GM18508 (cell line): ENCODE results near the gene SYT5.
"Not testable (repeated sequence)": the region's sequence is repeated elsewhere in the genome, so short reads cannot be mapped to it uniquely, and the experiment has no call there.

Experiments used
- ATAC-seq: cut with Tn5 transposase; IDR thresholded peaks from one replicate; pipeline ENCODE4 v1.9.1; 2021; ENCODE audit warnings: moderate number of reproducible peaks; ENCODE audit not compliant: insufficient read depth, unreplicated experiment

Gene SYT5

DNA sequence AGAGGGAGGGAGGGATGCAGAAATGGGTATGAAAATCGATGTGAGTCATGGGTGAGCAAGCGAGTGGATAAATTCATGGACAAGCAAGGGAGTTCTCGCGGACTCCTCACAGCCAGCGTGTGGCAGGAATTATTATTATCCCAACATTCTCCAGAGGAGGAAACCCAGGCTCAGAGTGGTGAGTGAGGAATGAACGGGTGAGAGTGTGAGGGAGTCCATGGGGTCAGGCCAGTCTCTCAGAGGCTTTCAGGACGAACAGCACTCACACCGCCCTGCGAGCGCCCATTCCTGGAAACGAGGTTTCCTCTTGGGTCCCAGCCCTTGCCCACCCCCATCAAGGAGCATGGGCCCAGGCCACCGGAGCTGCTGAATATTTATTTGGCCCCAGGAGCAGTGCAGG lies 7.3 kb downstream of the SYT5 start:
- no peak for ATAC-seq

DNA sequence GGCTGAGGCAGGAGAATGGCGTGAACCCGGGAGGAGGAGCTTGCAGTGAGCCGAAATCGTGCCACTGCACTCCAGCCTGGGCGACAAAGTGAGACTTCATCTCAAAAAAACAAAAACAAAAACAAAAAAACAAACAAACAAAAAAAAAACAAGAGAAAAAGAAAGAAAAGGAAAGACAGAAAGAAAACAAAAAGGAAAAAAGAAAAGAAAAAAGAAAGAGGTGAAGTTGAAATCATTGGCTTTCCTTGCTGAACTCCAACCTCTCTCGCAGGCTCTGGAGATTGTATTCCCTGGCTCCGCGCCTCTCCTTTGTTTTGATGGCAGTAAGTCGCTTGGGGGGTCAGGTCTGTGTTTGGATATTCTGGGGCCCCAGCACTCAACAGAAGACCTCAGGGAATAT lies 7.8 kb downstream of the SYT5 start:
- not testable (repeated sequence) for ATAC-seq

DNA sequence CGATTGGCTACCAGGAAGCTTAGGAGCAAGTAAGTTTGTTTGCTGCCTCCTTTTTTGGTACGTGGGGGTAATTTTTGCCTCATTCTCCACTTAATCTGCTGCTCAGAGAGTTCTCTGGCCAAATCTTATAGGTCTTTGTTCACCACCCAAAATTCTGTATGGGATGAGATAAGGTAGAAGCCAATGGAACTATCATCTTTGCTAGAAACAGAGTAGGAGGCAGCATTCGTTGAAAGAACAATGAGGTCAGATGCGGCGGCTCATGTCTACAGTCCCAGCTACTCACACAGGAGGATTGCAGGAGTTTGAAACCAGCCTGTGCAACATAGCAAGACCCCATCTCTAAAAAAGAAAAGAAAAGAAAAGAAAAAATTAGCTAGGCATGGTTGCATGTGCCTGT lies 8.6 kb downstream of the SYT5 start:
- no peak for ATAC-seq

DNA sequence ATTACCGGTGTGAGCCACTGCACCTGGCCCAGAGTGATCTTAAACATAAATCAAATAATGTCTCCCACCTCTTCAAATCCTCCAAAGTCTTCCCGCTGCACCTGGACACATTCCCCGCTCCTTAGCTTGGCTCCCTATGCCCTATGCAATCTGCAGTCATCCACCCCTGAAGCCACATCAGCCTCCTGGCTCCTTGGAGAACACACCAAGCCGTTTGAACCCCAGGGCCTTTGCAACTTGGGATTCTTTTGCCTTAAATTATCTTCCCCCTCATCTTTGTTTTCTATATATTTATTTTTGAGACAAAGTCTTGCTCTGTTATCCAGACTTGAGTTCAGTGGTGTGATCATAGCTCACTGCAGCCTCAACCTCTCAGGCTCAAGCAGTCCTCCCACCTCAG lies 11.0 kb downstream of the SYT5 start:
- no peak for ATAC-seq

DNA sequence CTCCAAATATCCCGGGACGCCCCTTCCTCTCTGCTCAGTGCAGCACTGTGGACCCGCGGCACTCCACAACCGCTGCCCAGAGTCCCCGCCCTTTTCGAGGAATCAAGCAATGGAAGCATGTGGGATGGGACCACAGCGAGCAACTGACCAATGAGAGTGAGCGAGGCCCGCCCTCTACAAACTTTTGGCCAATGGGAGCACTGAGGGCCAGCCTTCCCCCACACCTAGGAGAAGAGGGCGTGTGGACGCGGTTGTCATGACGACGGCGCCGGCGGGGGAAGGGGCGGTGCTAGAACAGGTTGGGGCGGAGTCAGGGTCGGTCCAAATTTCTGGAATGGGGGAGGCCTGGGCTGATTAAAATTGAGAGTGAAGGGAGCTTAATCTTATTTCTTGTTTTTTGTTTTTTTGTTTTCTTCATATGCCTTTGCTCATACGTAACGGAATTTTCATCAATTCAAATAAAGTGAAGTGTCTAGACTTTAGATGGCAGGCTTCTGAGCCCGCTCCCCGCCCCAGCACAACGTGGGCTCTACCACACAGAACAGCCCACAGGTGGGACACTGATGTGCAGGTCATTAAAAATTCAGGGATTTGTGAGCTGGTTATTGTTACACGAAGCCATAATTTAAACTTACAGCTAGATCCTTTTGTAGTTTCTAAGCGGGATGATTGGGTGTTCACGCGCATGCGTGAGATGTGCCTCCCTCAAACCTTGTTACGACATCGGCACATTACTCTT lies 13.4 kb downstream of the SYT5 start, which contains the start of gene DNAAF3:
Gene DNAAF3, minus strand, starts transcription at position 84 of the 739 bp plus-strand sequence. CDS start 200 bp downstream, outside the sequence.
- no peak for ATAC-seq

DNA sequence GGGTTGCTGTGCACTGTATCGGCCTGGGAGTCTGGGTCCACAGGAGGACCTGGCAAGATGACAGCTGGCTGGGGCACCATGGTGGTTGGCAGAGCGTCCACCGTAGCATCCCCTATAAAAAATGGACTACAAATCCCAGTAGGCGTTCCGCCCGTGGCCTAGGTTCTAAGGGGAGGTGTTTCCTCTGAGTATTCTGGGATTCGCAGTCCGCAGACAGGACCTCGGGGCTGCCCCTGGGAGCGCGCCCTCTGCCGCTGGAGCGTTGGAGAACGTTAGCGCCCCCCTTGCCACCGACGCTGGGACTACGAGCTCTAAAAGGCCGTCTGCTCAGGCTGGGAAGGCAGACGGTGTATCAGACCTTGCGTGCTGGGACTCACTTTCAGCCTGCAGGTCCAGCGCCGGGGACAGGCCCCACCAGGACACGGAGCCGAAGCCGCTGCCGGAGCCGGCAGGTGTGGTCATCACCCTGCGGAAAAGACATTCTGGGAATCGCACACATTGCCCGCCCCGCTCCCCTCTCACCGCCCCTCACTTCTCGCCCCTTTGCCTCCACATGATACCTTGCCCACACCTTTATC lies 14.0 kb downstream of the SYT5 start:
- no peak for ATAC-seq

DNA sequence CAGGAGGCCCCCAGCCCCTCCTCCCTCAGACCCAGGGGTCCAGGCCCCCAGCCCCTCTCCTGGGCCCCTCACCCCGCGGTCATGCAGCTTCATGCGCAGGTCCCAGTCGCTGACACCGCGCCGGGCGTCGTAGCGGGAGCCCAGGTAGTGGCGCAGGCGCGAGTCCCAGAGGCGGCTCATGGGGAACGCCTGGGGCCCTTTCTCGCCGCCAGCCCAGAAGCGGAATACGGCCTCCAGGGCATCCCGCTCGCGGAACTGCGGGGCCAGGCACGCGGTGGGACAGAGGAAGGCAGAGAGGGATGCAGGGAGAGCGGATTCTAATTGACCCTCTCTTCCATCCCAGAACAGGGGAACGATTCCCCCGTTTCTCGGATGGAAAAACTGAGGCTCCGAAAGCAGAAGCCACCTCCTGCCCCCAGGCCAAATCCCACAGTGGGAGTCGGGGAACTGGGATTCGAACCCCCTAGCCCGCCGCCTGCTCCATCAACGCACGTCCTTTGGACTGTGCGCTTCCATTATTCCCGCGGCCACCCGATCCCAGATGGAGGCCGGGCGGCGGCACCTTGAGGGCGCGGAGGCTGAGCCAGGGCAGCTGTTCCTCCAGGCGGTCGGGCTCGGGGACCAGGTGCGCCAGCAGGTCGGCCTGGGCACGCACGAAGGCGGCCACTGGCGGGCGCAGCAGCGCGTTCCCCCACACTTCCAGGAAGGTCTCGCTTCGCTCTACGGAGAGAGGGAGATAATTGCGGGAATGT lies 18.3 kb downstream of the SYT5 start:
- no peak for ATAC-seq

DNA sequence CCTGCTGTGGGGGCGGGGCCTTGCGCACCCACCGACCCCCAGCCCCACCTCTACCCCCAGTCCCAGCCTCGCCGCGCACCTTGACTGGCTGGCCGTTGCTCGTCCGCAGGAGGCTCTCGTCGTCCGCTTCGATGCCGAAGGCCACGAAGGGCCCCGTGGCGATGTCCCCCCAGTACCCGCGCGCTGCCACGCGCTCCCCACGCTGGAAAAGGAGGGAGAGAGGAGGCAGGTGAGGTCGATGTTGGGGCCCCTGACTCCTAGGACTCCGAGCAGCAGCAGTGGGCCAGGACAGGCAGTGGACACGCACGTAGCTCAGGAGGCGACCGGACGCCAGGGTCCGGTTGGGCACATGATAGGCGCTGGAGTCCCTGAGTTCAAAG lies 19.1 kb downstream of the SYT5 start:
- ATAC-seq = no peak

DNA sequence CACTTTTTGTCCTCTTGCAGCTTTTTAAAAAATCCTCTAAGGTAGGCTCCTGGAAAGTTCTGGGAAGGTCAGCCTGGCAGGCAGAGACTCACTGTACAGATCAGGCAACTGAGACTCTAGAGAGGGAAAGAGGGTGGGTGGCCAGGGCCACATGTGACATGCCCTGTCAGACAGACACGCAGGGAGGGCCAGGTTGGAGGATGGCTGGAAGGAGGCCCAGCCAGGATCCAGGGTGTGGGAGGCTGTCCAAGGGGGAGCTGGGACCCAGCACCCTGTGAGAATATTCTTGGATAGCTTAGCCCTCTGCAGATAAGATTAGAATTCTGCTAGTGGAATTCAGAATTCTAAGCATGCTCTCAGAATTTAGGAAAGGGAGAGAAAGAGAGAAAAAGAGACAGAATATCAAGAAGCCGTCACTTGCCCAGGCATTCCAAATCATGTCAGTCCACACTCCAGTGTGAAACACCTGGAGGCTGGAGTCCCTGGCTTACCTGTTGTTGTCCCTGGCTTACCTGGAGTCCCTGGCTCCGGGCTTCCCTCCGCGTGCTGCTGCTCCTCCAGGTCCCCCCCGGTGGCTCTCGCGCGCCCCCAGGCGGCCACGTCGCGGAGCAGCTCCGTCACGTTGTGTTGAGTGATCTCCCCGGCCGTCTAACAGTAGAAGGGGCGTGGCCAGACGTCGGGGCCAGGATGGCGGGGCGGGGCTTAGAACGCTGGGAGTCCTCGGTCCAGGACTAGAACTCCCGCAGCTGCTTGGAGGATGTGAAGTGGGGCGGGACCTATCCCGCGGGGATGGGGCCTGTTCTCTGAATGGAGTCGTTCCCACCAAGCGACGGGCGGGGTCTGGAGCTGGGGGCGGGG lies 19.7 kb downstream of the SYT5 start:
- no peak for ATAC-seq

DNA sequence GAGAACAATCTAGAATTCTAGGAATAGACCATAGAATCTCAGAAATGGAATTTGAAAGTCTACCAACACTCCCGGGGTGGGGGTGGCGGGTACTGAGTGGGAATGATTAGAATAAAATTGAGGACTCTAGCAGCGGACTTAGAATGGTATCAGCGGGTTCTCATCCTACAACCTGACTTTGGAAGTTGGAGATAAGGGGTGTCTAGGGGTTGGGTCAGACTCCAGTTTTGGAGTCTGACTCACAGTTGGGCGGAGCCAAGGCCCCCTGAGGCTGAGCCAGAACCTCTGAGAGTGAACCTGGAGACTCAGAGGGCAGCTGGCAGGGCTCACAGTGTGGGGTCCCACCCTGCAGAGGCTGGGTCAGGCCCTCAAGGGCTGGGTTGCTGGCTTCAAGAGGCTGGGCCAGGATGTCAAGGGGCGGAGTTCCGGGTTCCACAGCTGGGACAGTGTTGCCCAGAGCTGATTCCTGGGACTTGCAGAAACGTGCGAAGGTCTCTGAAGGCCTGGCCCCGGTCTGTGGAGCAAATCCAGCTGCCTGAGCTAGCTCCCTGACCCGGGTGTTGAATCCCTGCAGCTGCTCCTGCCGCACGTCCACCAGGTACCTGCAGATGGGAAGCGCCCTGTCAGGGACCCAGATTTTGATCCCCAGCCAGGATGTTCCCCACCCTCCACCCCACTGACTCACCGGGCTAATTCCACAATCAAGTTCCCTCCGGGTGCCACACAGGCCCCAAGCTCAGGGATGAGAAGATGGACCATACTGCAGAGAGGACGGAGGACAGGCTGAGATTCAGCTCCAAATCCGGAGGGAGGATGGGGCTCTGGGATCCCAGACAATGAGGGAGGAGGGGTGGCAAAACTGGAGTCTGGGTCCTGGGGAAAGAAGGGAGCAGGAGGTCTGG lies 21.0 kb downstream of the SYT5 start:
- ATAC-seq = no peak

DNA sequence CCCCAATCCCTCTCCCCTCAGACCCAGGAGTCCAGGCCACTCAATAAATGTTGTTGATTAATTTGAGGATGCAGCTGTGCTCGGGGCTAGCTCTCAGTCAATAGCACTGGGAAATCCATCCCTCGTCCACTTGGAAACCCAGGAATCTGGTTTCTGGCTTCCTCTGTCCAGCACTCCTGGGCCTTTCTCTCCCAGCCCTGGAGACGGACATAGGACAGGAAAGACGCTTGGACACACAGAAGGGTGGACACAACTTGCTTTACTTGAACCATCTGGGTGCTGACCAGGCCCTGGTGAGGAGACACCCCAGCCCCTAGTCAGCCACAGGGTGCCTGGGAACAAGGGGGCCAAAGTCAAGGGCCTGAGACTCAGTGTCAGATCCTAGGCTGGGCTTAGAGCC lies 21.7 kb downstream of the SYT5 start:
- ATAC-seq = no peak

DNA sequence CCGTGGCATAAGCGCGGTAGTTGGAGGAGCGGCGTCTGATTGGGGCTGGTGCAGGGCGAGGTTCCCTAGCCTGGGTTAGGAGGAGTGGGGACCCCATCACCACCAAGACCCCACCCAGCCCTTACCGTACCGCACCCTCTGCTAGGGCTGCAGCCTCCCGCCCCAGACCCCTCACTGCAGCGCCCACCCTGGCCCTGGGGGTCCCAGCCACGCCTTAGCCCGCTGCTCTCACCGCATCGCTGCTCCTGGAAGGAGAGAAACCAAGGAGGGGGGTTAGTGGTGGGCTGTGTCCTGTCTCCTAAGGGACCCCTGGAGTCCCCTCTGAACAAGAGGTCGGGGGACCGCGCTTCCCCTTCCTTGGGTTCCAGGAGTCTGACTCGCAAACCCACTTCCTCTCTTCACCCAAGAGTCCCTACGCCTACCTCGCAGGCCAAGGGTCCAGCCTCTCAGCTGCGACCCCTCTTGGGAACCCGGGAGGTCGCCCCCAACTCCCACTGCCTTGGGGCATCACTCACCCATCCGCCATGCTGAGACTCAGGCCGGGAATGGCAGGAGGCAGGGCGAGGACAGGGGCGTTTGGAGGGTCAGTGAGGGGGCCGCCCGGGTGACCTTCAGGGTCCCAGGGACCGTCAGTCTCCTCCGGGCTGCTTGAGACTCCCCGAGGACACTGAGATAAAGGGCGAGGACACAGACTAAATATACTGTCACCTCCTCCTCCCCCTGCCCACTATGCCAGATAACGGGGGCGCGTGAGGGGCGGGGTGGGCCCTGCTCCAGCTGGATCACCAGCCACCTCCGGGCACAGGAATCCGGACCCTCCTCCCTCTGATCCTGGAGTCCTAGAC lies 22.8 kb downstream of the SYT5 start, which contains the start of gene TNNI3:
Gene TNNI3, minus strand, starts transcription at position 669 of the 845 bp plus-strand sequence. Its CDS starts 143 bp downstream, at position 526.
- no peak for ATAC-seq

DNA sequence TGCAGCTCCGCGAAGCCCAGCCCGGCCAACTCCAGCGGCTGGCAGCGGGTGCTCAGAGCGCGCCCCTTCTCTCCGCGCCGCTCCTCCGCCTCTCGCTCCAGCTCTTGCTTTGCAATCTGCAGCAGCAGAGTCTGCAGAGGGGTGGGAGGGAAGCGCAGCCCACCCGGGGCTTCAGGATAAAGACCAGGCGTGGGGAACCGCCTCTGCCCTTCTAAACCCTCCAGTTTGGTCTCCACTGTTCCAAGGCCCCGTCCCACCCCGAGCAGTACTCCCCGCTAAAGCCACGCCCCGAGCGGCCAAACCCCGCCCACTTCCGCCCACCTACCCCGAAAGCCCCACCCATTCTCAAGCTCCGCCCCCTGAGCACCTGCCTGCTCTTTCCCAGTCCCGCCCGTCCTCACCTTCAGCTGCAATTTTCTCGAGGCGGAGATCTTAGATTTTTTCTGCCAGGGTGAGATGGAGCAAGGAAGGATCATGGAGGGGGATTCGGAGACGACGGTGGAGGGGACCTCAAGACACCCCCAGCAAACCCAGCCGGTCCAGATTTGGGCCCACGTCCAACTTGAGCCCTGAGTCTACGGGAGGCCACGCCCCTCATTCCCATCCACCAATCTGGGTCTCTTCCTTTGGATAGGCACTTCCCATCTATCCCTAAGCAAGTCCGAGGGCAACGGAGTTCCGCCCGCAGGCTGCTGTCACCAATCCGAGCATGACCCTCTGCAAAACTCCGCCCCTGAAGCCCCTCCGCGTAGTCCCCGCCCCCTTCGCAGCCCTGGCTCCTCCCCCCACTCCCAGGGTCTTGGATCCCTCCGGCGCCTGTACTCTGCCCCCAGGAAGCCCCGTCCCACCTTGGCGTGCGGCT lies 23.7 kb downstream of the SYT5 start:
- ATAC-seq = no peak

DNA sequence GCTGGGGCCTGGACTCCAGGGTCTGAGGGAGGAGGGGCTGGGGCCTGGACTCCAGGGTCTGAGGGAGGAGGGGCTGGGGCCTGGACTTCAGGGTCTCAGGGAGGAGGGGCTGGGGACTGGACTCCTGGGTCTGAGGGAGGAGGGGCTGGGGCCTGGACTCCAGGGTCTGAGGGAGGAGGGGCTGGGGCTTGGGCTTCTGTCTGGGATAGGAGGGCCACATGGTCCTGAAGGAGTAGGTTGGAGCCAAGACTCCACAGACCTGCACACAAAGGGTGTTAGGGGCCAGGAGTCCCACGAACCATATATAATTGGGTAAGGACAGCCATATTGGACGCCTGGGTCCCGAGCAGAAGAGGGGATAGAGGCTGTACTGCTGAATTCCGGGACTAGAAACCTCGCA lies 24.3 kb downstream of the SYT5 start:
- not testable (repeated sequence) for ATAC-seq

DNA sequence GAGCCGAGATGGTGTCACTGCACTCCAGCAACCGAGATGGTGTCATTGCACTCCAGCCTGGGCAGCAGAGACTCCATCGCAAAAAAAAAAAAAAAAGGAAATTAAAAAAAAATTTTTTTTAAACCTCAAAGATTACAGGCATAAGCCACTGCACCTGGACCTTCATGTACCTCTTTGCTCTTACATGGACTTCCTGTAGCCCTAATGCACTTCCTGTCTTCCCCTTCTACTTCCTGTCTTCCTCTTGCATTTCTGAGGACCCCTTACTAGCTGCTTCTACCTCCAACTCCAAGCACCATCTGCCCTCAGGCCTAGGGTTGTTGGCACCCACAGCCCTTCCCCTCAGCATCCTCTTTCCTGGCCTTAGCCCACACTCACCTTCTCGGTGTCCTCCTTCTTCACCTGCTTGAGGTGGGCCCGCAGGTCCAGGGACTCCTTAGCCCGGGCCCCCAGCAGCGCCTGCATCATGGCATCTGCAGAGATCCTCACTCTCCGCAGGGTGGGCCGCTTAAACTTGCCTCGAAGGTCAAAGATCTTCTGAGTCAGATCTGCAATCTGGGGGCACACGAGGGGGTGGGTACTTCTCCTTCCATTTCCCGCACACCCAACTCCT lies 26.3 kb downstream of the SYT5 start:
- no peak for ATAC-seq

DNA sequence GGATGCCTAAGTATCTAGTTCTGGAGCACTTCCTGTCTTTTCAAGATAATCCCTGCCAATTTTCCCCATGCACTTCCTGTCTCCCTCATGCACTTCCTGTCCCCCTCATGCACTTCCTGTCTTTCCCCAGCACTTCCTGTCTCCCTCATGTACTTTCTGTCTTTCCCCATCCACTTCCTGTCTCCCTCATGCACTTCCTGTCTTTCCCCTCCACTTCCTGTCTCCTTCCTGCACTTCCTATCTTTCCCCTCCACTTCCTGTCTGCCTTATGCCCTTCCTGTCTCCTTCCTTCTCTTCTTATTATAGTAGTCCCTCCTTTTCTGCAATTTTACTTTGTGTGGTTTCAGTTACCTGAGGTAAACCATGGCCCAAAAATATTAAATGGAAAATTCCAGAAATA lies 28.1 kb downstream of the SYT5 start:
- no peak for ATAC-seq
